Measurements from ENCODE around the gene PSMA3.
A peak's percentile ranks its signal among the peaks of the same experiment; 100 is the strongest.

The PSMA3 gene

GRCh38 chr14:58288106-58288792 is 43.6 kb downstream of the PSMA3 start:
- H3K4me3 ChIP-seq (ENCODE audit: low read depth, low read length) = no peak overlapping the region
- TF ChIP-seq CTCF (IDR thresholded peaks at IDR 0.05; ENCODE audit: low read depth, low read length, missing control alignments) = no peak
- no peak for DNase-seq (ENCODE audit: low read depth)
- in situ Hi-C loops (cut with HindIII; ENCODE audit: low sequenced_read_pairs) = no loop called here

GRCh38 chr14:58291646-58292045 is 47.0 kb downstream of the PSMA3 start:
- TF ChIP-seq CTCF (IDR thresholded peaks at IDR 0.05; ENCODE audit: low read depth, low read length, missing control alignments) = no peak

GRCh38 chr14:58292187-58292586 is 47.5 kb downstream of the PSMA3 start:
- no peak for TF ChIP-seq CTCF (IDR thresholded peaks at IDR 0.05; ENCODE audit: low read depth, low read length, missing control alignments)
- in situ Hi-C loops (cut with HindIII; ENCODE audit: low sequenced_read_pairs) = no loop called here
- no peak for DNase-seq (ENCODE audit: low read depth)
- H3K4me3 ChIP-seq (ENCODE audit: low read depth, low read length) = no peak overlapping the region

More at GRCh38 chr14:58291646-58292045, 47.0 kb downstream of the PSMA3 start:
- in situ Hi-C loops (cut with HindIII; ENCODE audit: low sequenced_read_pairs) = no loop called here
- DNase-seq (ENCODE audit: low read depth) = no peak
- H3K4me3 ChIP-seq (ENCODE audit: low read depth, low read length) = no peak overlapping the region

GRCh38 chr14:58294201-58294600 is 49.6 kb downstream of the PSMA3 start:
- no peak for DNase-seq (ENCODE audit: low read depth)
- H3K4me3 ChIP-seq (ENCODE audit: low read depth, low read length) = no peak overlapping the region
- in situ Hi-C loops (cut with HindIII; ENCODE audit: low sequenced_read_pairs) = no loop called here
- TF ChIP-seq CTCF (IDR thresholded peaks at IDR 0.05; ENCODE audit: low read depth, low read length, missing control alignments) = no peak

GRCh38 chr14:58296726-58297125 is 52.1 kb downstream of the PSMA3 start:
- in situ Hi-C loops (cut with HindIII; ENCODE audit: low sequenced_read_pairs) = no loop called here
- no peak for TF ChIP-seq CTCF (IDR thresholded peaks at IDR 0.05; ENCODE audit: low read depth, low read length, missing control alignments)
- H3K4me3 ChIP-seq (ENCODE audit: low read depth, low read length) = peak overlapping the region; percentile 59
- no peak for DNase-seq (ENCODE audit: low read depth)

- DNase-seq (ENCODE audit: low read depth) = peak; percentile 15
- TF ChIP-seq CTCF (IDR thresholded peaks at IDR 0.05; ENCODE audit: low read depth, low read length, missing control alignments) = no peak
- in situ Hi-C loops (cut with HindIII; ENCODE audit: low sequenced_read_pairs) = no loop called here
- peak overlapping the region; percentile 59 for H3K4me3 ChIP-seq (ENCODE audit: low read depth, low read length)
Observed at GRCh38 chr14:58297412-58297761, 52.7 kb downstream of the PSMA3 start.
